PFSK-1 (cell line): Measurements from ENCODE around the gene PLEKHB2.
A peak's percentile ranks its signal among the peaks of the same experiment; 100 is the strongest.

Experiments used
- FOXP2 ChIP-seq: optimal IDR thresholded peaks from 2 replicates; pipeline ENCODE3; 2011; ENCODE audit warnings: borderline replicate concordance, control low read depth, inconsistent platforms; ENCODE audit not compliant: insufficient read depth; ENCODE audit errors: extremely low read length, extremely low read depth
- POLR2AphosphoS5 ChIP-seq: IDR thresholded peaks from 2 replicates; pipeline ENCODE4 v1.6.1; 2012; ENCODE audit warnings: low read depth, mild to moderate bottlenecking, control low read depth, low read length, moderate library complexity
- SIN3A ChIP-seq: IDR thresholded peaks from 2 replicates; pipeline ENCODE4 v1.6.1; 2012; ENCODE audit warnings: mild to moderate bottlenecking, low read length, moderate library complexity, borderline replicate concordance; ENCODE audit not compliant: insufficient read depth
- TAF1 ChIP-seq: IDR thresholded peaks from 2 replicates; pipeline ENCODE4 v1.6.1; 2012; ENCODE audit warnings: low read length, control low read depth, borderline replicate concordance; ENCODE audit not compliant: insufficient read depth
- TF ChIP-seq, protein P1 (sequence below), 2 experiments: IDR thresholded peaks; 2 replicates each; pipeline versions ENCODE4 v1.6.1 to v1.8.0; 2011 to 2012; ENCODE audit warnings: low read depth in 2 of 2, low read length in 2 of 2, control low read depth in 1 of 2, inconsistent platforms in 1 of 2, mild to moderate bottlenecking in 1 of 2, moderate library complexity in 1 of 2; ENCODE audit not compliant: insufficient read depth in 1 of 2

PLEKHB2 gene

DNA sequence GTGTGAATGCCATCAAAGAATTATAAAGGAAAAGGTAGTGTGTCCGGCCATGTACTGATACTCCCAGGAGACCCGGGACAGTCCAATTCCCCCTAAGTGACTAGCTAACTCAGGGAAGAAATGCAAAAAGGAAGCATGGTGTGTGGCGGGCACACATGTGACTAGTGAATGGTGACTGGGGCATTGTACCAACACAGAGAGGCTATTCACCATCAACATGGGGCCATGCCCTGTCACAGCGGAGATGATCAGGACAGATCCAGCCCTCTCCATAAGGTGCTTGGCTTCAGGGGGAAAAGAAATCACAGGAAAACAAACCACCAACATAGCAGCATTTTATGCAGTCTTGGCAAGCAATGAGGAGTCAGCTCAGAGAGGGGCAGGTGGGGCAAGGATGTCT, 46.2 kb upstream of the PLEKHB2 start:
- TF ChIP-seq POLR2AphosphoS5 (no peak), FOXP2 (no peak), TAF1 (no peak), SIN3A (no peak)
- TF ChIP-seq, protein P1, sequence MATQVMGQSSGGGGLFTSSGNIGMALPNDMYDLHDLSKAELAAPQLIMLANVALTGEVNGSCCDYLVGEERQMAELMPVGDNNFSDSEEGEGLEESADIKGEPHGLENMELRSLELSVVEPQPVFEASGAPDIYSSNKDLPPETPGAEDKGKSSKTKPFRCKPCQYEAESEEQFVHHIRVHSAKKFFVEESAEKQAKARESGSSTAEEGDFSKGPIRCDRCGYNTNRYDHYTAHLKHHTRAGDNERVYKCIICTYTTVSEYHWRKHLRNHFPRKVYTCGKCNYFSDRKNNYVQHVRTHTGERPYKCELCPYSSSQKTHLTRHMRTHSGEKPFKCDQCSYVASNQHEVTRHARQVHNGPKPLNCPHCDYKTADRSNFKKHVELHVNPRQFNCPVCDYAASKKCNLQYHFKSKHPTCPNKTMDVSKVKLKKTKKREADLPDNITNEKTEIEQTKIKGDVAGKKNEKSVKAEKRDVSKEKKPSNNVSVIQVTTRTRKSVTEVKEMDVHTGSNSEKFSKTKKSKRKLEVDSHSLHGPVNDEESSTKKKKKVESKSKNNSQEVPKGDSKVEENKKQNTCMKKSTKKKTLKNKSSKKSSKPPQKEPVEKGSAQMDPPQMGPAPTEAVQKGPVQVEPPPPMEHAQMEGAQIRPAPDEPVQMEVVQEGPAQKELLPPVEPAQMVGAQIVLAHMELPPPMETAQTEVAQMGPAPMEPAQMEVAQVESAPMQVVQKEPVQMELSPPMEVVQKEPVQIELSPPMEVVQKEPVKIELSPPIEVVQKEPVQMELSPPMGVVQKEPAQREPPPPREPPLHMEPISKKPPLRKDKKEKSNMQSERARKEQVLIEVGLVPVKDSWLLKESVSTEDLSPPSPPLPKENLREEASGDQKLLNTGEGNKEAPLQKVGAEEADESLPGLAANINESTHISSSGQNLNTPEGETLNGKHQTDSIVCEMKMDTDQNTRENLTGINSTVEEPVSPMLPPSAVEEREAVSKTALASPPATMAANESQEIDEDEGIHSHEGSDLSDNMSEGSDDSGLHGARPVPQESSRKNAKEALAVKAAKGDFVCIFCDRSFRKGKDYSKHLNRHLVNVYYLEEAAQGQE (IDR thresholded peaks at IDR 0.05; ENCODE audit: insufficient read depth in 1 of 2, low read depth in 2 of 2, low read length in 2 of 2) = no peak

DNA sequence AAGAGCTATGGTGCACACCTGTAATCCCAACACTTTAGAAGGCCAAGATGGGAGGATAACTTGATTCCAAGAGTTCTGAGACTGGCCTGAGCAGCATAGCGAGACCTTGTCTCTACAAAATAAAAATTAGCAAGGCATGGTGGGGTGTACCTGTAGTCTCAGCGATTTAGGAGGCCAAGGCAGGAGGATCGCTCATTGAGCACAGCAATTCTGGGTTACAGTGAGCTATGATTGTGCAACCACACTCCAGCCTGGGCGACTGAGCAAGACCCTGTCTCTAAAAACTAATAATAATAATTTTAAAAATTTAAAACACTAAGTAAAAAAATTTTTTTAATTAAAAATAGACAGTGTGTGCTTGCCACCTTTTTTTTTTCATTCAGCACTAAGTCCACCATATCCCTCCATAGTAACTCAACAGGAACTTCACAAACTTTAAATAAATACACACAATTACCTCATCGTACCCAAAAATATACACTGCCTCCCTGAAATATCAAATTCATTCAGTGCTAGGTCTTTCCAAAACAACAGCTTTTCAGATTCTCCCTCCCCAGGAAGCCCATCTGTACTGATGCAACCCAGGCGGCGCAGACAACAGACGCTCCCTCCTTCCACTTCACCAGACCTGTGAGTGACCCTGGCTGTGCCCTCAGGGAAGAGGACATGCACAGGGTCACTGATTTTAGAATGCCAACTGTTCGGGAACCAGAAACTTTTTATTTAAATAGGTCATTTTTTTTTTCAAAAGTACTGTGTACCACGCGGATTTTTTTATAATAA, 41.4 kb upstream of the PLEKHB2 start:
- TF ChIP-seq TAF1 (no peak), FOXP2 (peak; percentile 73)

DNA sequence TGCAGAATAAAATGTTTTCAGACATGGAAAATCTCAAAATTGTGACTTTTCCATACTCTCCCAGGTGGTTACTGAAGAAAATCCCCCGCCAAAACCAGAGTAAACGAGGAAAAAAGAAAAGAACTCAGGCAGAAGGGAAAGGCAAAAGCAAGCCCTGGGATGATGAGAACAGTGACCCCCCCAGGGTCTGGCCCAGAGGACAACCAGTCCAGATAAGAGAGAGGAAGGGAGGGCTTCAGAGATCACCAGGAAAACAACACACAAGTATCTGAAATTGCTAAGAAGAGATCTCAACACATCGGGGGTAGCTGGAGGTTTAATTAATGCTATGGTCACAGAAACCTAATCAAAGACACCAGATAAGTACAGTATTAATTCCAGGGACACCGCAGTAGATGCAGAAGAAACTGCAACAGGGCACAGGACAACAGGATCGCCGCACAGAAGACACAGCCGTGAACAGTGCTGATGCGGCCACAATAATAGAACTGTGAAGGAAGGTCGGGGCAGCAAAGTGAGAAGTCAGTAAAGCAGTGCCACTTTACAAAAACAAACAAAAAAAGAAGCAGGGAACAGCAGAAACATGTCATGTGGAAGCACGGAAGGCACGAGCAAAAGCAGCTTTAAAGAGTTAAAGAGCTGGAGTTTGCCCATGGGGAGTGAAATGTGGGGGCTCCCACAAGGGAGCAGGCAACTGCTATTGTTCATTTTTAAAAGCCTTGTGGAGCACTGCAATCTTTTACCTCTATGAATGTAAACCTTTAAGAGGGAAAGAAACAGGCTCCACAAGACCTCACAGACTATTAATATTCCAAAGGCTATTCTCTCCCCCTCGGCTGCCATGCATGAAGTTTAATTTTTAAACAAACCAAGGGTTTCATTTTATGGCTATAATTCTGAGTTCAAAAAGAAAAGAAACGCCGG, 40.3 kb upstream of the PLEKHB2 start:
- TF ChIP-seq POLR2AphosphoS5 (no peak), SIN3A (no peak), TAF1 (no peak), FOXP2 (no peak)
- TF ChIP-seq, protein P1 (IDR thresholded peaks at IDR 0.05; ENCODE audit: insufficient read depth in 1 of 2, low read depth in 2 of 2, low read length in 2 of 2) = no peak

DNA sequence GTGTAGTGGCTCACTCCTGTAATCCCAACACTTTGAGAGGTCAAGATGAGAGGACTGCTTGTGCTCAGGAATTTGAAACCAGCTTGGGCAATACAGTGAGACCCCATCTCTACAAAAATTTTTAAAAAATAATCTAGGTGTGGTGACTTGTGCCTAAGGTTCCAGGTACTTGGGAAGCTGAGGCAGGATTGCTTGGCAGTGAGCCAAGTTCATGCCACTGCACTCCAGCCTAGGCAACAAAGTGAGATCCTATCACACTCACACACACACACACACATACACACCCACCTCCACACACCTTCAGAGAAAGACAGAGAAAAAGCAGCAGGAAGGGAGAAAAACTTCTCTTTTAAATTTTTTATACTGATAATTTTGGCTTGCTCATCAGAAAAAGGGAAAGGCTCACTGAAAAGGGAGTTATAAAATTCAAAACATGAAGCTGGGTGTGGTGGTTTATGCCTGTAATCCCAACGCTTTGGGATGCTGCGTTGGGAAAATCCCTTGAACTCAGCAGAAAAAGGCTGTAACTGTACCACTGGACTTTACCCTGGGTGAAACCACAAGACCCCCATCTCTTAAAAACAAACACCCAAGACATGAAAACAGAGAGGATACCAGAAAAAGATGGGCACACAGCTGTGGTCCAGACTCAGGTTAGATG, 37.5 kb upstream of the PLEKHB2 start:
- no peak for TF ChIP-seq FOXP2
- no peak for TF ChIP-seq POLR2AphosphoS5
- TF ChIP-seq, protein P1 (IDR thresholded peaks at IDR 0.05; ENCODE audit: insufficient read depth in 1 of 2, low read depth in 2 of 2, low read length in 2 of 2) = no peak
- TF ChIP-seq SIN3A = no peak
- no peak for TF ChIP-seq TAF1

DNA sequence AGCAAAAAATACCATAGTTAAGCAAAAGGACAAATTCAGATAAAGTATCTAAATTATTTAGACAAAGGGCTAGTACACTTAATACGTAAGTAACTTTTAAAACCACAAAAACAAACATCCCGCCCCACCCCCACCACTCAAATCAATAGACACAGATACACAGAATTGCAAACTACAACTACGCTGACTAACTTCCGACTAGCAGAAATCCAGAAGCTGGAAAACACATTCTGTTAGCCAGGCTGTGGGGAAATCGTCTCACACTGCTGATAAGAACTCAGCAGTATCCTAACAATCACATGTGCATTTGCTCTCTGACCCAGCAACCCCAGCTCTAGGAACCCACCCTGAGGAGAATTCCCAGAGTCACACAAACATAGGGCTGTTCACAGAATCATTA, 28.4 kb upstream of the PLEKHB2 start:
- no peak for TF ChIP-seq TAF1
- no peak for TF ChIP-seq SIN3A
- TF ChIP-seq, protein P1 (IDR thresholded peaks at IDR 0.05; ENCODE audit: insufficient read depth in 1 of 2, low read depth in 2 of 2, low read length in 2 of 2) = no peak
- no peak for TF ChIP-seq FOXP2
- TF ChIP-seq POLR2AphosphoS5 = no peak
